WTC11 (cell line): ENCODE data around the gene PAQR9. TPM values are rescaled to one million over a fixed set of nuclear protein-coding genes. Genes with fewer than 3 reads are reported as not detected.

ENCODE experiments used
- ATAC-seq: fragments of 200-7000 bp; cut with Tn5 transposase; 2 replicates; pipeline ENCODE4 v1.10.0; 2021; ENCODE audit warnings: mild to moderate bottlenecking, moderate library complexity
- CTCF ChIA-PET: fragments of 300-600 bp; sonication (Branson Sonifier 250); formaldehyde crosslinking; loops from one replicate; lab custom pipeline; 2021; ENCODE audit warnings: antibody characterized with exemption; lab: Charles Lee
- POLR2A ChIA-PET: fragments of 350-600 bp; sonication (Branson Sonifier 250); formaldehyde crosslinking; loops from one replicate; lab custom pipeline; 2021; ENCODE audit warnings: antibody characterized with exemption; lab: Charles Lee
- DNase-seq: peaks from one replicate; pipeline ENCODE4 v3.0.0; 2021; ENCODE audit warnings: low spot score
- H3K27ac Mint-ChIP-seq: 2 replicates; pipeline ENCODE4 v1.8.0; 2021; ENCODE audit warnings: mixed read lengths
- H3K27me3 Mint-ChIP-seq: 2 replicates; pipeline ENCODE4 v1.8.0; 2021; ENCODE audit warnings: low read depth, mild to moderate bottlenecking, moderate library complexity, mixed read lengths
- H3K36me3 Mint-ChIP-seq: 2 replicates; pipeline ENCODE4 v1.8.0; 2021; ENCODE audit warnings: mixed read lengths
- H3K4me1 Mint-ChIP-seq: 2 replicates; pipeline ENCODE4 v1.8.0; 2022; ENCODE audit warnings: mixed read lengths
- H3K4me3 Mint-ChIP-seq: 2 replicates; pipeline ENCODE4 v1.8.0; 2021; ENCODE audit warnings: mild to moderate bottlenecking, moderate library complexity, mixed read lengths
- H3K9me3 Mint-ChIP-seq: 2 replicates; pipeline ENCODE4 v1.8.0; 2021; ENCODE audit warnings: mixed read lengths
- ATF1 ChIP-seq: sonication (generic); formaldehyde crosslinking; IDR thresholded peaks from 2 replicates; pipeline ENCODE4 v1.8.1; 2023; ENCODE audit warnings: mild to moderate bottlenecking, moderate library complexity, missing genetic modification reagents
- GTF2I ChIP-seq: fragments of 250-450 bp; sonication (Bioruptor Pico); conservative IDR thresholded peaks from 2 replicates; pipeline ENCODE4 v1.4.0; 2021; ENCODE audit warnings: mild to moderate bottlenecking
- IRF2 ChIP-seq: sonication (generic); formaldehyde crosslinking; IDR thresholded peaks from 2 replicates; pipeline ENCODE4 v1.8.0; 2022; ENCODE audit warnings: low read depth, missing genetic modification reagents, borderline replicate concordance
- JUN ChIP-seq: sonication (generic); formaldehyde crosslinking; IDR thresholded peaks from 2 replicates; pipeline ENCODE4 v1.8.0; 2023; ENCODE audit warnings: mild to moderate bottlenecking, missing genetic modification reagents
- NFYB ChIP-seq: sonication (generic); formaldehyde crosslinking; conservative IDR thresholded peaks from 2 replicates; pipeline ENCODE4 v1.8.0; 2022; ENCODE audit warnings: low read depth, missing genetic modification reagents
- RORB ChIP-seq: fragments of 250-450 bp; sonication (Bioruptor Pico); IDR thresholded peaks from 2 replicates; pipeline ENCODE4 v1.9.0; 2021; ENCODE audit warnings: mild to moderate bottlenecking
- SP1 ChIP-seq: sonication (generic); formaldehyde crosslinking; conservative IDR thresholded peaks from 2 replicates; pipeline ENCODE4 v1.8.1; 2022; ENCODE audit warnings: missing genetic modification reagents
- TEAD1 ChIP-seq: sonication (generic); formaldehyde crosslinking; IDR thresholded peaks from 2 replicates; pipeline ENCODE4 v1.8.0; 2022; ENCODE audit warnings: mild to moderate bottlenecking, missing genetic modification reagents
- USF2 ChIP-seq: sonication (generic); formaldehyde crosslinking; IDR thresholded peaks from 2 replicates; pipeline ENCODE4 v1.8.1; 2023; ENCODE audit warnings: mild to moderate bottlenecking, missing genetic modification reagents, moderate library complexity
- ZNF281 ChIP-seq: sonication (generic); formaldehyde crosslinking; IDR thresholded peaks from 2 replicates; pipeline ENCODE4 v1.8.0; 2023; ENCODE audit warnings: mild to moderate bottlenecking, missing genetic modification reagents
- ZNF416 ChIP-seq: fragments of 250-450 bp; sonication (Bioruptor Pico); IDR thresholded peaks from 2 replicates; pipeline ENCODE4 v1.9.0; 2021; ENCODE audit warnings: mild to moderate bottlenecking, inconsistent platforms
- ZNF671 ChIP-seq: fragments of 250-450 bp; sonication (Bioruptor Pico); IDR thresholded peaks from 2 replicates; pipeline ENCODE4 v1.8.0; 2021; ENCODE audit warnings: mild to moderate bottlenecking
- total RNA-seq: library from RNA; stranded (reverse); gene quantifications from 3 replicates; pipeline ENCODE4 v1.2.3, GENCODE V29; 2021
- TF ChIP-seq, protein P1 (sequence below): fragments of 250-450 bp; sonication (Bioruptor Pico); IDR thresholded peaks from 2 replicates; pipeline ENCODE4 v1.9.0; 2021; ENCODE audit warnings: mild to moderate bottlenecking
- TF ChIP-seq, protein P2 (sequence below): sonication (generic); formaldehyde crosslinking; IDR thresholded peaks from 2 replicates; pipeline ENCODE4 v1.8.0; 2022; ENCODE audit warnings: missing genetic modification reagents

PAQR9 gene
- total RNA-seq, 1 experiment from 2014 or later = 2.0 TPM

DNA sequence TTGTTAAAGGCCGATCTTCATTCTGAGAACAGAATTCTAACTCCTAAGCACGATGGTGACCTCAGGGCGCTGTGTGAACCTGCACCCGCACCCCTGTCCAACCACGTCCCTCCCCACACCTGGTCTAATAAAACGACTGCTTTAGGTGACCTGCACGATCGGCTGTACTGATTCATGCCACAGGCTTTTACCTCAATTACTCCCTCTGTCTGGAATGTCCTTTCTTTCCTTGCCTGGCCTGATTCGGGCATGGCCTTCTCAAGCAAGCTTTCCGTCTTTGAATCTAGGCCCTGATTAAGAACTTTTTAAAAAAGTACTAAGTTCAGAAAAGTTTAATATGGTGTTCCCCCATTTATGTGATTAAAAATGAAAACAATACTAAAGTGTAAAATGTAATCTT lies 37.1 kb upstream of the PAQR9 start:
- ATAC-seq (no peak), DNase-seq (no peak)
- H3K36me3 Mint-ChIP-seq = no peaks in the 10 kb centered on the region
- peak overlapping the region; percentile 98 for H3K27ac Mint-ChIP-seq
- H3K4me3 Mint-ChIP-seq = peak overlapping the region; percentile 96
- no peak for TF ChIP-seq RORB (CRISPR knock-in tag)
- TF ChIP-seq ZNF281 = no peak
- TF ChIP-seq, protein P1, sequence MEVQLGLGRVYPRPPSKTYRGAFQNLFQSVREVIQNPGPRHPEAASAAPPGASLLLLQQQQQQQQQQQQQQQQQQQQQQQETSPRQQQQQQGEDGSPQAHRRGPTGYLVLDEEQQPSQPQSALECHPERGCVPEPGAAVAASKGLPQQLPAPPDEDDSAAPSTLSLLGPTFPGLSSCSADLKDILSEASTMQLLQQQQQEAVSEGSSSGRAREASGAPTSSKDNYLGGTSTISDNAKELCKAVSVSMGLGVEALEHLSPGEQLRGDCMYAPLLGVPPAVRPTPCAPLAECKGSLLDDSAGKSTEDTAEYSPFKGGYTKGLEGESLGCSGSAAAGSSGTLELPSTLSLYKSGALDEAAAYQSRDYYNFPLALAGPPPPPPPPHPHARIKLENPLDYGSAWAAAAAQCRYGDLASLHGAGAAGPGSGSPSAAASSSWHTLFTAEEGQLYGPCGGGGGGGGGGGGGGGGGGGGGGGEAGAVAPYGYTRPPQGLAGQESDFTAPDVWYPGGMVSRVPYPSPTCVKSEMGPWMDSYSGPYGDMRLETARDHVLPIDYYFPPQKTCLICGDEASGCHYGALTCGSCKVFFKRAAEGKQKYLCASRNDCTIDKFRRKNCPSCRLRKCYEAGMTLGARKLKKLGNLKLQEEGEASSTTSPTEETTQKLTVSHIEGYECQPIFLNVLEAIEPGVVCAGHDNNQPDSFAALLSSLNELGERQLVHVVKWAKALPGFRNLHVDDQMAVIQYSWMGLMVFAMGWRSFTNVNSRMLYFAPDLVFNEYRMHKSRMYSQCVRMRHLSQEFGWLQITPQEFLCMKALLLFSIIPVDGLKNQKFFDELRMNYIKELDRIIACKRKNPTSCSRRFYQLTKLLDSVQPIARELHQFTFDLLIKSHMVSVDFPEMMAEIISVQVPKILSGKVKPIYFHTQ (CRISPR knock-in tag) = peak; percentile 61; the same call in 1 of the 2 replicates
- no peak for TF ChIP-seq USF2
- no peak for TF ChIP-seq NFYB (CRISPR knock-in tag)
- no peak for TF ChIP-seq ZNF671
- ChIA-PET POLR2A (interaction anchor here (0.6 to 2.9 kb wide), 3 partner anchors 19 to 422 kb away, joined by 3 to 9 read pairs (median 5); partner anchors contain the start of gene ATR), CTCF (interaction anchor here (0.9 to 3.1 kb wide), 5 partner anchors 26 to 172 kb away, joined by 3 to 12 read pairs (median 4); no protein-coding TSS in a partner anchor)
- peaks cover 34% of the 10 kb centered on the region for H3K4me1 Mint-ChIP-seq
- H3K27me3 Mint-ChIP-seq = no peaks in the 10 kb centered on the region
- H3K9me3 Mint-ChIP-seq = no peaks in the 10 kb centered on the region

DNA sequence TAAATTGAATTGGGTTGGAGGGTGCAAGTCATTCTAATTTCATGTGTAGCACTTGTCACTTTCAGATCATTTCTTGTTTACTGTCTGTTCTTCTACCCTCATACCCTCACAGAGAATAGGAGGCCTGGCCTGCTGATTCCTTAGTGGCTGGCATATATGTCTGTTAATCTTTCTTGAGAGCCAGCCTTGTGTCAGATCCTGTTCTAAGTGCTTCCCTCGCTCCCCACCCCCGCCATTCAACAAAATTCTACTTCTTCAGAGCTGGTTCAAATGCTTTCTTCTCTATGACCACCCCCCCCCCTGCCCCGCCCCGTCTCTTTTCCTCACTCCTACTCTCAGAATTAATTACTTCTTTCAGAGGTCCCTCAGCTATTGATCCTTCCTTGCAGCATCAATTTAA lies 36.4 kb upstream of the PAQR9 start:
- no peak for DNase-seq
- POLR2A ChIA-PET = interaction anchor here (0.6 kb wide), 1 partner anchor 333 kb away, joined by 3 read pairs; no protein-coding TSS in a partner anchor
- no peaks in the 10 kb centered on the region for H3K27me3 Mint-ChIP-seq
- peaks cover 32% of the 10 kb centered on the region for H3K4me1 Mint-ChIP-seq
- H3K36me3 Mint-ChIP-seq = no peaks in the 10 kb centered on the region
- CTCF ChIA-PET = interaction anchor here (1.4 to 3.1 kb wide), 2 partner anchors 19 to 171 kb away, joined by 4 to 12 read pairs; no protein-coding TSS in a partner anchor
- no peaks in the 10 kb centered on the region for H3K9me3 Mint-ChIP-seq
- peak overlapping the region; percentile 96 for H3K4me3 Mint-ChIP-seq
- H3K27ac Mint-ChIP-seq = peak overlapping the region; percentile 75; the same call in 1 of the 2 replicates
- TF ChIP-seq, protein P2, sequence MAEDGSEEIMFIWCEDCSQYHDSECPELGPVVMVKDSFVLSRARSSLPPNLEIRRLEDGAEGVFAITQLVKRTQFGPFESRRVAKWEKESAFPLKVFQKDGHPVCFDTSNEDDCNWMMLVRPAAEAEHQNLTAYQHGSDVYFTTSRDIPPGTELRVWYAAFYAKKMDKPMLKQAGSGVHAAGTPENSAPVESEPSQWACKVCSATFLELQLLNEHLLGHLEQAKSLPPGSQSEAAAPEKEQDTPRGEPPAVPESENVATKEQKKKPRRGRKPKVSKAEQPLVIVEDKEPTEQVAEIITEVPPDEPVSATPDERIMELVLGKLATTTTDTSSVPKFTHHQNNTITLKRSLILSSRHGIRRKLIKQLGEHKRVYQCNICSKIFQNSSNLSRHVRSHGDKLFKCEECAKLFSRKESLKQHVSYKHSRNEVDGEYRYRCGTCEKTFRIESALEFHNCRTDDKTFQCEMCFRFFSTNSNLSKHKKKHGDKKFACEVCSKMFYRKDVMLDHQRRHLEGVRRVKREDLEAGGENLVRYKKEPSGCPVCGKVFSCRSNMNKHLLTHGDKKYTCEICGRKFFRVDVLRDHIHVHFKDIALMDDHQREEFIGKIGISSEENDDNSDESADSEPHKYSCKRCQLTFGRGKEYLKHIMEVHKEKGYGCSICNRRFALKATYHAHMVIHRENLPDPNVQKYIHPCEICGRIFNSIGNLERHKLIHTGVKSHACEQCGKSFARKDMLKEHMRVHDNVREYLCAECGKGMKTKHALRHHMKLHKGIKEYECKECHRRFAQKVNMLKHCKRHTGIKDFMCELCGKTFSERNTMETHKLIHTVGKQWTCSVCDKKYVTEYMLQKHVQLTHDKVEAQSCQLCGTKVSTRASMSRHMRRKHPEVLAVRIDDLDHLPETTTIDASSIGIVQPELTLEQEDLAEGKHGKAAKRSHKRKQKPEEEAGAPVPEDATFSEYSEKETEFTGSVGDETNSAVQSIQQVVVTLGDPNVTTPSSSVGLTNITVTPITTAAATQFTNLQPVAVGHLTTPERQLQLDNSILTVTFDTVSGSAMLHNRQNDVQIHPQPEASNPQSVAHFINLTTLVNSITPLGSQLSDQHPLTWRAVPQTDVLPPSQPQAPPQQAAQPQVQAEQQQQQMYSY (CRISPR knock-in tag) = no peak
- no peak for TF ChIP-seq SP1
- TF ChIP-seq GTF2I (CRISPR knock-in tag) = no peak
- TF ChIP-seq TEAD1 (CRISPR knock-in tag) = no peak
- no peak for TF ChIP-seq IRF2
- no peak for TF ChIP-seq ZNF416 (CRISPR knock-in tag)
- no peak for TF ChIP-seq ATF1
- ATAC-seq = no peak

DNA sequence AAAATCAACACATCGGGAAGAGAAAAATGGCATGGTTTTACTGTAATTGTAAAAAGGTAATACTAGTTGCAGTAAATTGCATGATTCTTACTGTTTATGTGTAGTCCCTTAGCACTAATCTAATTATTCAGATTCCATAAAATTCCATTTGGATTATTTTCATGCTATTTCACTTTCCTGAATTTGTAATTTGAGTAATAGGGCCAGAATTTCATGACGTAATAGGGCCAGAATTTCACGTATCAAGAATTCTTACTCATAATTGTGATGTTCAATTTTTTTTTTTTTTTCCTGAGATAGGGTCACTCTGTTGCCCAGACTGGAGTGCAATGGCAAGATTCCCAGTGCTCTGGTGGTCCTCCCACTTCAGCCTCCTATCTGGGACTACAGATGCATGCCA lies 35.0 kb upstream of the PAQR9 start:
- Mint-ChIP-seq H3K27ac (no peak overlapping the region), H3K27me3 (no peaks in the 10 kb centered on the region), H3K9me3 (no peaks in the 10 kb centered on the region), H3K36me3 (no peaks in the 10 kb centered on the region), H3K4me3 (no peak overlapping the region), H3K4me1 (peaks cover 27% of the 10 kb centered on the region)
- DNase-seq (no peak), ATAC-seq (no peak)
- CTCF ChIA-PET = no interaction called here
- TF ChIP-seq ZNF671 (no peak), JUN (no peak)
- POLR2A ChIA-PET = no interaction called here
